Adrenal gland (tissue), 12 donors: ENCODE data around the gene KRT31. TPM values are rescaled to one million over a fixed set of nuclear protein-coding genes. Genes with fewer than 3 reads are reported as not detected.

Experiments used
- DNase-seq, 7 donors: peaks; one replicate each; pipeline ENCODE4 v3.0.0-alpha.2; 2019 to 2020
- H3K27ac ChIP-seq, 5 donors: fragments of 200-600 bp; sonication (generic) in 4 of 5; 1 replicate in 3 of 5; 2 replicates in 2 of 5; pipeline versions ENCODE4 v1.5.1 to v1.8.0; 2016 to 2020; ENCODE audit warnings: mild to moderate bottlenecking in 1 of 5
- H3K27me3 ChIP-seq: fragments of 200-600 bp; 2 replicates; pipeline ENCODE4 v1.8.0; 2021
- H3K36me3 ChIP-seq, 2 donors: fragments of 200-600 bp; replicated peaks in 1 of 2; 1 replicate in 1 of 2; 2 replicates in 1 of 2; pipeline versions ENCODE4 v1.5.1 to v1.8.0; 2018 to 2022
- H3K4me1 ChIP-seq, 2 donors: fragments of 200-600 bp; replicated peaks in 1 of 2; 1 replicate in 1 of 2; 2 replicates in 1 of 2; pipeline versions ENCODE4 v1.5.1 to v1.8.0; 2018 to 2021
- H3K4me3 ChIP-seq, 4 donors: fragments of 200-600 bp; sonication (generic) in 3 of 4; one replicate each; pipeline ENCODE4 v1.5.1; 2016 to 2018
- H3K9me3 ChIP-seq, 3 donors: fragments of 200-600 bp; sonication (generic) in 1 of 3; replicated peaks in 1 of 3; 1 replicate in 2 of 3; 2 replicates in 1 of 3; pipeline versions ENCODE4 v1.5.1 to v1.8.0; 2016 to 2021
- POLR2A ChIP-seq, 2 donors: fragments of 450-650 bp; IDR thresholded peaks; one replicate each; pipeline ENCODE4 v1.6.1; 2017; ENCODE audit warnings: antibody characterized with exemption in 2 of 2, mild to moderate bottlenecking in 2 of 2, moderate library complexity in 1 of 2
- WGBS, 4 donors: extraction: QIAGEN DNeasy Blood & Tissue Kit in 2 of 4; methylation state at CpG; one replicate each; pipeline versions ENCODE4 v1.1.5 to v1.1.7; 2013 to 2017; 5-methylcytosine and 5-hydroxymethylcytosine counted together
- intact Hi-C, 2 donors: fragments of 100-400 bp; cut with DNase I; formaldehyde crosslinking; loops; one replicate each; pipeline versions ENCODE4 v1.14.1 to v1.15.0; 2022 to 2023
- polyA plus RNA-seq, 3 donors: library from polyadenylated mRNA; stranded (reverse); fragments of 200-250 nt in 2 of 3; fragments of 350-450 nt in 1 of 3; fragmentation: Illumina TruSeq in 1 of 3; extraction: RNeasy Lipid Tissue Mini Kit (QIAGEN cat#74804) in 1 of 3; gene quantifications; one replicate each; pipeline ENCODE4 v1.2.3, GENCODE V29; 2013 to 2014
- total RNA-seq, 9 donors: library from RNA; depleted of rRNA in 4 of 9; stranded (reverse); fragments of >200 nt in 4 of 9; fragments of 120-200 nt in 1 of 9; fragmentation: NEBNext Ultra II Directional in 1 of 9; extraction: Animal tissue kit (Norgen Biotek cat#: 25700) in 1 of 9; gene quantifications; one replicate each; pipeline versions ENCODE4 v1.1.0 to v1.2.4, GENCODE V29; 2013 to 2023
- TF ChIP-seq, protein P1 (sequence below), 6 experiments: fragments of 450-650 bp in 4 of 6; fragments of 200-600 bp in 2 of 6; sonication (generic) in 1 of 6; IDR thresholded peaks; 1 replicate in 5 of 6; 2 replicates in 1 of 6; pipeline versions ENCODE4 v1.5.1 to v1.8.0; 2016 to 2021; ENCODE audit warnings: antibody characterized with exemption in 6 of 6, mild to moderate bottlenecking in 2 of 6, moderate library complexity in 1 of 6
- donor health status: healthy with polysubstance abuse.
- donor health status: Bipolar disorder and iron deficiency.
- donor health status: DM: yes; HTN: yes; CAD: no.
- donor health status: DM: no; HTN: no; CAD: no.
- donor health status: DM: no; HTN: no; CAD: no.
- donor health status: DM: yes; HTN: yes; CAD: no.

Gene KRT31
- total and polyA plus RNA-seq, 12 donors, result not detected

DNA sequence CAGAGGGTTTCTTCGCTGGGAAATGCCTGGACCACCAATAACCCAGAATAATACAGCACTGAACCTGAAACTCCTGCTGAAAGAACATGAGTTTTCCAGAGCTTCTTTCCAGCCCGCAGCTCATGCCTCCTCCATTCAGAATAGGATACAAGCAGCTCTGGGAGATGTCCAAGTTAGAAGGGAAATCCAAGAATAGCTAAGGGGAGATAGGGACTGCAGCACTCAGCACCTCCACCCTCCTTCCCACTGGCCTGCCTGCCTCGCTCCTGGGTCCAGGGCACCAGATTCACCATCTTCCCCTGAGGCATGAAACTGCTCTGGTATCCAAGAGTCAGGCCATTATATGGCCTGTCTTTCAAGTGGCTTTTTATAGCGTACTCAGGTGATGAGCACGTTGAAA is 4.1 kb downstream of the KRT31 start:
- Histone ChIP-seq H3K9me3 (no peaks in the 10 kb centered on the region), H3K27ac (peak overlapping the region in 1 of 5 donors; percentile 8), H3K4me3 (no peak overlapping the region), H3K36me3 (no peaks in the 10 kb centered on the region), H3K27me3 (no peaks in the 10 kb centered on the region), H3K4me1 (no peaks in the 10 kb centered on the region)
- WGBS, 4 donors, result 66 to 75% (median 72%) methylated on average over 5 of the region's 5 CpGs
- TF ChIP-seq POLR2A (IDR thresholded peaks at IDR 0.05), result no peak
- TF ChIP-seq, protein P1, sequence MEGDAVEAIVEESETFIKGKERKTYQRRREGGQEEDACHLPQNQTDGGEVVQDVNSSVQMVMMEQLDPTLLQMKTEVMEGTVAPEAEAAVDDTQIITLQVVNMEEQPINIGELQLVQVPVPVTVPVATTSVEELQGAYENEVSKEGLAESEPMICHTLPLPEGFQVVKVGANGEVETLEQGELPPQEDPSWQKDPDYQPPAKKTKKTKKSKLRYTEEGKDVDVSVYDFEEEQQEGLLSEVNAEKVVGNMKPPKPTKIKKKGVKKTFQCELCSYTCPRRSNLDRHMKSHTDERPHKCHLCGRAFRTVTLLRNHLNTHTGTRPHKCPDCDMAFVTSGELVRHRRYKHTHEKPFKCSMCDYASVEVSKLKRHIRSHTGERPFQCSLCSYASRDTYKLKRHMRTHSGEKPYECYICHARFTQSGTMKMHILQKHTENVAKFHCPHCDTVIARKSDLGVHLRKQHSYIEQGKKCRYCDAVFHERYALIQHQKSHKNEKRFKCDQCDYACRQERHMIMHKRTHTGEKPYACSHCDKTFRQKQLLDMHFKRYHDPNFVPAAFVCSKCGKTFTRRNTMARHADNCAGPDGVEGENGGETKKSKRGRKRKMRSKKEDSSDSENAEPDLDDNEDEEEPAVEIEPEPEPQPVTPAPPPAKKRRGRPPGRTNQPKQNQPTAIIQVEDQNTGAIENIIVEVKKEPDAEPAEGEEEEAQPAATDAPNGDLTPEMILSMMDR (IDR thresholded peaks at IDR 0.05), result no peak
- no peak for DNase-seq
- intact Hi-C loops, result no loop called here

DNA sequence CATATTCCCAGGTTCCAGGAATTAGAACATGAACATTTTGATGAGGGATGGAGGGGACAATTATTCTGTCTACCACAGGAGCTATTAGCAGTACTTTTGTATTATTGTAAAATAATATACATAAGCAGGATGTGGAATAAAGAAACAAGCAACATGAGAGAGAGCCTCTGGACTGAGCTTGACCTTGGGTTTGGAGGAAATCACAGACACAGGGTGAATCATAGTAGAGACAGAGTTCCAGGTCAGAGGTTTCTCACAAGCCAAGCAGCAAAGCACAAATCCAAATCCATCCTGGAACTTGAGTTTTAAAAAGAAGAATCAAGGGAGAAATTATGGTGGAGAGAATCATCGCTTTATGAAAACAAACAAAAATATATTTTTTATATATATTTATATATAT is 5.1 kb downstream of the KRT31 start:
- intact Hi-C loops, result no loop called here
- Histone ChIP-seq H3K36me3 (no peaks in the 10 kb centered on the region), H3K4me1 (no peaks in the 10 kb centered on the region), H3K4me3 (no peak overlapping the region), H3K27ac (no peak overlapping the region), H3K27me3 (no peaks in the 10 kb centered on the region), H3K9me3 (no peaks in the 10 kb centered on the region)
- no peak for TF ChIP-seq POLR2A (IDR thresholded peaks at IDR 0.05)
- TF ChIP-seq, protein P1 (IDR thresholded peaks at IDR 0.05), result no peak
- WGBS, 4 donors, result 72 to 87% (median 80%) methylated on average over 1 of the region's 1 CpG
- peak in 4 of 7 donors; percentile 11 to 28 (median 23) for DNase-seq

DNA sequence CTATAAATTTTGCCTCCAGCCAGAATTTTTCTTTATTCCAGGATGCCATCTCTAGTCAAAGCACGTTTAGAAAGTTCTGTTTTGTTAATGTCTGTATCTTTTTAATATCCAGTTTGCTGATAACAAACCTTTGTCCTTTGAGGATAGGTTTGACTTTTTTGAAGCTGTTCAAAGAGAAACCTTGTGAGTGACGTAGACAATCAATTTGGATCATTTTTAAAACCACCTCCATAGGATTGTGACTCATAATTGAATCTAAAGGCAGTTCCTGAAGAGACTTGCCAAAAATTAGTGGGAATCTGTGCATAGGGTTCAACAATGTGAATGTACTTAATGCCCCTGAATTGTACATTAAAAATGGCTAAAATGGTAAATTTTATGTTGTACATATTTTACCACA is 5.9 kb downstream of the KRT31 start:
- intact Hi-C loops, result no loop called here
- 34 to 53% (median 47%) methylated on average over 2 of the region's 2 CpGs for WGBS, 4 donors
- DNase-seq, result no peak

DNA sequence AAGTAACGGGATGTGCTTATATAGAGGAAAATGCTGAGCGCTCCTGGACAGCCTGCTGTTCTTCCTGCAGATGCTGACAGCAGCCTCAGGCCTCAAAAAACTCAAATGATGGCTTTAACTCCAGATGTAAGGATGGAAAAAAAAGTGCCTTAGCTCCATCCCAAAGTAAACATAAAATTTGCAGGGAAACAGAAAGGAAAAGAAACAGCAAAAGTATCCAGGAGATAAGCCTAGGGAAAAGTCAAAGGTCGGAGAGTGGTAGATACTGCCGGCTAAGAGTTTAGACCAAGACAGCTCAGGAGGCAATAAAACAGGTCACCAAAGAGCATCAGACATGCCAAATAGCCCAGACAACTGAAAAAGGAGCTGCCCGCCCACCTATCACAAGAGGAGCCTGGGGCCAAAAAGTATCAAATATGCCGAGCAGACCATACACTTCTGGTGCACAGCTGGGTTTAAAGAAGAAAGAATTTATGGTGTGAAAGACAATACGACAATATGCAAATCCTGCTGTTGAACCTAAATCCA is 6.9 kb downstream of the KRT31 start:
- WGBS, 4 donors, result 64 to 70% (median 67%) methylated on average over 7 of the region's 7 CpGs
- intact Hi-C loops, result no loop called here
- no peaks in the 10 kb centered on the region for H3K4me1 ChIP-seq
- H3K36me3 ChIP-seq, result no peaks in the 10 kb centered on the region
- H3K27ac ChIP-seq, result no peak overlapping the region
- peak in 1 of 7 donors; percentile 21 for DNase-seq
- no peaks in the 10 kb centered on the region for H3K9me3 ChIP-seq
- no peak overlapping the region for H3K4me3 ChIP-seq
- no peaks in the 10 kb centered on the region for H3K27me3 ChIP-seq
- TF ChIP-seq, protein P1 (IDR thresholded peaks at IDR 0.05), result no peak

More for the DNA sequence above, 5.9 kb downstream of the KRT31 start:
- Histone ChIP-seq H3K27ac (no peak overlapping the region), H3K36me3 (no peaks in the 10 kb centered on the region), H3K9me3 (no peaks in the 10 kb centered on the region), H3K4me3 (no peak overlapping the region), H3K4me1 (no peaks in the 10 kb centered on the region), H3K27me3 (no peaks in the 10 kb centered on the region)
- TF ChIP-seq, protein P1 (IDR thresholded peaks at IDR 0.05), result no peak
- no peak for TF ChIP-seq POLR2A (IDR thresholded peaks at IDR 0.05)
